SH-SY5Y (cell line): ENCODE results near the gene USH2A.

Experiments
- GATA2 ChIP-seq: IDR thresholded peaks from 2 replicates; pipeline ENCODE4 v1.6.1; 2011; ENCODE audit warnings: mild to moderate bottlenecking, low read depth, low read length
- GATA3 ChIP-seq: IDR thresholded peaks from 2 replicates; pipeline ENCODE4 v1.6.1; 2011; ENCODE audit warnings: low read depth, mild to moderate bottlenecking, low read length, moderate library complexity

GRCh38 chr1:216209125-216209524 lies 214.1 kb downstream of the USH2A start:
- no peak for TF ChIP-seq GATA2
- TF ChIP-seq GATA3, result no peak
